ENCODE data around the gene CSTPP1.
"Not testable (repeated sequence)": the region's sequence is repeated elsewhere in the genome, so short reads cannot be mapped to it uniquely, and the experiment has no call there.

DNA sequence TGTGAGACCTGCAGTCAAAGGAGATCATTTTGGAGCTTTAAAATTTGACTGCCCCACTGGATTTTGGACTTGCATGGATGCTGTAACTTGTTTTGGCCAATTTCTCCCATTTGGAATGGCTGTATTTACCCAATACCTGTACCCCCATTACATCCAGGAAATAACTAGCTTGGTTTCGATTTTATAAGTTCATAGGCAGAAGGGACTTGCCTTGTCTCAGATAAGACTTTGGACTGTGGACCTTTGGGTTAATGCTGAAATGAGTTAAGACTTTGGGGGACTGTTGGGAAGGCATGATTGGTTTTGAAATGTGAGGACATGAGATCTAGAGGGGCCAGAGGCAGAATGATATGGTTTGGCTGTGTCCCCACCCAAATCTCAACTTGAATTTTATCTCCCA is 7.9 kb upstream of the CSTPP1 start:
- not testable (repeated sequence) for TF ChIP-seq POLR2A (IDR thresholded peaks at IDR 0.05)
- TF ChIP-seq, protein P1, sequence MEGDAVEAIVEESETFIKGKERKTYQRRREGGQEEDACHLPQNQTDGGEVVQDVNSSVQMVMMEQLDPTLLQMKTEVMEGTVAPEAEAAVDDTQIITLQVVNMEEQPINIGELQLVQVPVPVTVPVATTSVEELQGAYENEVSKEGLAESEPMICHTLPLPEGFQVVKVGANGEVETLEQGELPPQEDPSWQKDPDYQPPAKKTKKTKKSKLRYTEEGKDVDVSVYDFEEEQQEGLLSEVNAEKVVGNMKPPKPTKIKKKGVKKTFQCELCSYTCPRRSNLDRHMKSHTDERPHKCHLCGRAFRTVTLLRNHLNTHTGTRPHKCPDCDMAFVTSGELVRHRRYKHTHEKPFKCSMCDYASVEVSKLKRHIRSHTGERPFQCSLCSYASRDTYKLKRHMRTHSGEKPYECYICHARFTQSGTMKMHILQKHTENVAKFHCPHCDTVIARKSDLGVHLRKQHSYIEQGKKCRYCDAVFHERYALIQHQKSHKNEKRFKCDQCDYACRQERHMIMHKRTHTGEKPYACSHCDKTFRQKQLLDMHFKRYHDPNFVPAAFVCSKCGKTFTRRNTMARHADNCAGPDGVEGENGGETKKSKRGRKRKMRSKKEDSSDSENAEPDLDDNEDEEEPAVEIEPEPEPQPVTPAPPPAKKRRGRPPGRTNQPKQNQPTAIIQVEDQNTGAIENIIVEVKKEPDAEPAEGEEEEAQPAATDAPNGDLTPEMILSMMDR (IDR thresholded peaks at IDR 0.05) = not testable (repeated sequence)
